Stimulated activated CD4-positive, alpha-beta T cell treated with anti-CD3 and anti-CD28 coated beads, Interleukin-2, amount 100 ng/mL, for 4 hours (primary cell): ENCODE measurements around the gene A1CF.
"Not testable (repeated sequence)": the region's sequence is repeated elsewhere in the genome, so short reads cannot be mapped to it uniquely, and the experiment has no call there.

Experiments
- DNase-seq: peaks from one replicate; pipeline ENCODE4 v3.0.0-alpha.2; 2020; ENCODE audit warnings: low read depth

A1CF gene

DNA sequence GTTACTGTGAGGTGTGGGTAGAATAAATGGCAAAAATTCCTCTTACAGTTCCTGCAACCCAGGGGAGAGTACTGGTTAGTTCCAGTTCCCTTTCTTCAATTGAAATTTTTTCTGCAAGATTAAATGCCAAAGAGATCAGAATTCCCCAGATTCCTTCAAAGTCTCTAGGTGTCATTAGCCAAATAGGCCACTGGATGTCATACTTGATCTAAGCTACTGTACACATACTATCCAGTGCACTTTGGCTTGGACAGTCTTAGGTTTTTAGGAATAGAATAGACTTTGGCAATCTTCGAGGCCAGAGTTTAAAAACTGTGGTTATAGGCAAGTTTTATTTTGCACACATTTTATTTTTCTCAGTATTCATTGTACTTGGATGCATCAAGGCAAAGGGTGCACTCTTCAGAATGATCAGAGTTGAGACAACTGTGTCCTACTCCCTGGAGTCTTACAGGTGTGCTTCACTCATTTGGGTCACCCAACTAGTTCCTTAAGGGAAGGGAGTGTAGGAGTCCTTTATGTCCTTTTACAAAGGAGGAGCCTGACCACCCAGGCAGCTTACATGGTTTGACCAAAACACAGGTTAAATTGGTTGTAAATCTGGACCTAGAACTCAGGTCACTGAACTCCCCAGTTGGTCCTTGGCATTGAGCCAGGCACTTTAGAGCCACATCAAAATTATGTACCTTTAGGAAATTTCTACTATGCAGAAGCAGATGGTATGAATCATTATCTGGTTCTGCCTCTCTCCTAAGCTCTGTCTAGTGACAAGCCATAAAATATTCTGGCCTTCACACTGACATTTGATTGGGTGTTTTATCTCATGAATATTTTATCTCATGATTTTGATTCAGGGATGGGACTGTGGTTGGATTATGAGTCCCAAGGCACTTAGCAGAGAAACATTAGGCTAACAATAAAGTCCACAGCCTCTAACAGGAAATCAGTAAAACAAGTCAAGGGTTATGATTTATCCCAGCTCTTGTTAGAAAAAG is 96.2 kb downstream of the A1CF start:
- no peak for DNase-seq

DNA sequence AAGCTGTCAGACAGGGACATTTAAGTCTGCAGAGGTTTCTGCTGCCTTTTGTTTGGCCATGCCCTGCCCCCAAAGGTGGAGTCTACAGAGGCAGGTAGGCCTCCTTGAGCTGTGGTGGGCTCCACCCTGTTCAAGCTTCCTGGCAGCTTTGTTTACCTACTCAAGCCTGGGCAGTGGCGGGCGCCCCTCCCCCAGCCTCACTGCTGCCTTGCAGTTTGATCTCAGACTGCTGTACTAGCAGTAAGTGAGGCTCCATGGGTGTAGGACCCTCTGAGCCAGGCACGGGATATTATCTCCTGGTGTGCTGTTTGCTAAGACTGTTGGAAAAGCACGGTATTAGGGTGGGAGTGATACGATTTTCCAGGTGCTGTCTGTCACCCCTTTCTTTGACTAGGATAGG is 97.5 kb downstream of the A1CF start:
- not testable (repeated sequence) for DNase-seq

DNA sequence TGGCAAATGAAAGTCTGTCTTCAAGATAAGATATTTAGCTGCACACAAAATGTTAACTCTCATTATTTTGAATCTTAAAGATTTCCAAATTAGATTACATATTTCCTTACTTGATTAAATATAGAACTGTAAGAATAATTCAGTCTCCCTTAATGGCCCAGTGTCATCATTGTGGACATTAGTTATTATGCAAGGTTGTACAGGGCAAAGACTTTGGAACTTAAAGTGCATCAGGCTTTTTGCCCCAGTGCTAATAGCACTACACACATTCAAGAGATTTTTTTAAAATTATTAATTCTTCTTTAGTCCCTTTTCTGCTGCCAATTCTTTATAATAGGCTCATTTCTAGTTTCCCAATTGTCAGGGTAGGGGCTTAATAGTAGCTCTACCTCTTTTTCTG is 103.4 kb downstream of the A1CF start:
- not testable (repeated sequence) for DNase-seq

- DNase-seq = not testable (repeated sequence)
These were observed 105.4 kb downstream of the A1CF start for GRCh38 chr10:50780036-50780435.

DNA sequence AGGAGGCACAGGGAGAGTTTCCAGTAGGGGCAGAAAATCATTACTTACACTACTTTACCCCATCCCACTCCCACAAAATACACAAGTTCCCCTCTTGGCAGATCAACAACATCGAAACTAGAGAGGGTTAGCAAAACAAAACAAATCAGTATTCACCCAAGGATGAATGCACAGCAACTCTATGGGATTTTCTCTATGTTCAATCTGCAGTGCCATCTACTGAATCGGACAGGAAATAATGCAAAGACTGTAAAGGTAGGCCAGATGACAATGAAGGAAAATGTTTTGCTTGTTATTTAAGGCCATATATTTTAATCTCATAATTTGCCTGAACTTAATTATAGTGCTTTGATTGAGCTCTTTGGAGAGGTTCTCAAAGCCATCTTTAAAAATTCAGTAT is 110.6 kb downstream of the A1CF start:
- DNase-seq = not testable (repeated sequence)

GRCh38 chr10:50772042-50772441 is 113.4 kb downstream of the A1CF start:
- not testable (repeated sequence) for DNase-seq

DNA sequence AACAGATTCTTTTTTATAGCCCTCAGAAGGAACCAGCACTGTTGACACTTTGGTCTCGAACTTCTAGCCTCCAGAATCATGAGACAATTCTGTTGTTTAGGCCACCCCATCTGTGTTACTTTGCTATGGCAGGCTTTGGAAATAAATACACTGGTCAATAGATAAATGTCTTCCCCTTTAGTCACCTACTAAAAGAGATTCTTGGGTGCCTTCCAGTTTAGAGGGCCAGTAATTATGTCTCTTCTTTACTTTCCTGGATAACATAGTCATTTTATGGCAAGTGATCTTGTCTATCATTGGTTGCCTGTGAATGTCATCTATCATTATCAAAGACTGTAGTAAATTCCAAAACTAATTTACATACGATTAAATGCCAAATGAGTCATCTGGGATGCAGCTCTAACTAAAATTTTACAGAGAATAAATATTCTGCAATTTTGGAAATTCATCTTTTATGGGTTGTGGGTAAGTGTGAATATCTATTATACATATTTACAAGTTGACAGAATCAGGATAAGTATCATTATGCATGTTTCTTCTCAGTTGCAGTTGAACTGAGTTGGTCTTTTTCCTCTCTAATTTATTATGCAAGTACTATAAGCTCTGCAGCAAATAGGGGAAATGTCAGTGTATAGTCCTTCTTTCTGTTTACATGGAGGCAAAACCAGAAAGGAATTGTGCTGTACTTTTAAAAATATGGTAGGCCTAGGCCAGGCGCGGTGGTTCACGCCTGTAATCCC is 118.5 kb downstream of the A1CF start:
- not testable (repeated sequence) for DNase-seq
